HG03025 (cell line): ENCODE data around the gene SRP68.

Source experiments
- ATAC-seq: cut with Tn5 transposase; IDR thresholded peaks from one replicate; pipeline ENCODE4 v1.9.1; 2021; ENCODE audit warnings: mild to moderate bottlenecking, moderate library complexity; ENCODE audit not compliant: unreplicated experiment, low FRiP score

Gene SRP68

GRCh38 chr17:76072148-76072858 is at the start of gene SRP68:
Gene SRP68, minus strand, starts transcription at chr17:76072517. Its CDS starts 26 bp downstream, at chr17:76072491.
- peak; percentile 61 for ATAC-seq

GRCh38 chr17:76121932-76122430 is 49.7 kb upstream of the SRP68 start:
- no peak for ATAC-seq

GRCh38 chr17:76120658-76121008 is 48.3 kb upstream of the SRP68 start:
- no peak for ATAC-seq

- no peak for ATAC-seq
Measured at GRCh38 chr17:76119409-76120371, 47.4 kb upstream of the SRP68 start.

GRCh38 chr17:76115138-76115754 is 42.9 kb upstream of the SRP68 start:
- ATAC-seq, result no peak

GRCh38 chr17:76111956-76112355 is 39.6 kb upstream of the SRP68 start:
- ATAC-seq, result no peak

- no peak for ATAC-seq
Measured at GRCh38 chr17:76107509-76107908, 35.2 kb upstream of the SRP68 start.

- ATAC-seq, result no peak
Measured at GRCh38 chr17:76106703-76107102, 34.4 kb upstream of the SRP68 start.

GRCh38 chr17:76104896-76105231 is 32.5 kb upstream of the SRP68 start:
- no peak for ATAC-seq

- no peak for ATAC-seq
Measured at GRCh38 chr17:76104140-76104895, 32.0 kb upstream of the SRP68 start.

- peak; percentile 79 for ATAC-seq
Measured at GRCh38 chr17:76103274-76104139, 31.2 kb upstream of the SRP68 start, which contains the start of gene EXOC7. Gene EXOC7, minus strand, starts transcription at chr17:76103787. Its CDS starts 95 bp downstream, at chr17:76103692.

GRCh38 chr17:76102944-76103273 is 30.6 kb upstream of the SRP68 start:
- peak; percentile 26 for ATAC-seq

GRCh38 chr17:76097716-76098295 is 25.5 kb upstream of the SRP68 start:
- ATAC-seq, result no peak

- ATAC-seq, result no peak
Measured at GRCh38 chr17:76095943-76096342, 23.6 kb upstream of the SRP68 start.

- ATAC-seq, result no peak
Measured at GRCh38 chr17:76094046-76094445, 21.7 kb upstream of the SRP68 start.

- ATAC-seq, result no peak
Measured at GRCh38 chr17:76092526-76093413, 20.5 kb upstream of the SRP68 start.

GRCh38 chr17:76091526-76092286 is 19.4 kb upstream of the SRP68 start:
- ATAC-seq, result no peak
